Esophagus muscularis mucosa (tissue), 4 donors: ENCODE data around the gene TNFSF13. TPM values are rescaled to one million over a fixed set of nuclear protein-coding genes. Genes with fewer than 3 reads are reported as not detected.

Experiments used
- DNase-seq: peaks from one replicate; pipeline ENCODE4 v3.0.0-alpha.2; 2017; ENCODE audit errors: extremely low spot score
- H3K27ac ChIP-seq, 4 donors: fragments of 200-600 bp; sonication (generic); replicated peaks in 1 of 4; 1 replicate in 3 of 4; 2 replicates in 1 of 4; pipeline ENCODE4 v1.5.1; 2016 to 2019; ENCODE audit warnings: mild to moderate bottlenecking in 1 of 4
- H3K27me3 ChIP-seq, 4 donors: fragments of 200-600 bp; sonication (generic); one replicate each; pipeline versions ENCODE4 v1.5.1 to v1.6.0; 2016 to 2019
- H3K36me3 ChIP-seq, 4 donors: fragments of 200-600 bp; sonication (generic); one replicate each; pipeline ENCODE4 v1.5.1; 2016 to 2019
- H3K4me1 ChIP-seq, 4 donors: fragments of 200-600 bp; sonication (generic); one replicate each; pipeline ENCODE4 v1.5.1; 2016 to 2019
- H3K4me3 ChIP-seq, 4 donors: fragments of 200-600 bp; sonication (generic); 1 replicate in 2 of 4; 2 replicates in 2 of 4; pipeline ENCODE4 v1.5.1; 2016 to 2019; ENCODE audit warnings: mild to moderate bottlenecking in 4 of 4, moderate library complexity in 1 of 4
- H3K9me3 ChIP-seq, 4 donors: fragments of 200-600 bp; sonication (generic); 1 replicate in 3 of 4; 2 replicates in 1 of 4; pipeline ENCODE4 v1.5.1; 2016 to 2019
- CTCF ChIP-seq, 3 experiments: fragments of 200-600 bp in 2 of 3; fragments of 450-650 bp in 1 of 3; sonication (generic) in 2 of 3; IDR thresholded peaks; one replicate each; pipeline ENCODE4 v1.5.1; 2017 to 2019; ENCODE audit warnings: antibody characterized with exemption in 3 of 3, mild to moderate bottlenecking in 2 of 3, moderate library complexity in 1 of 3
- EP300 ChIP-seq: sonication (generic); formaldehyde crosslinking; IDR thresholded peaks from one replicate; pipeline ENCODE4 v1.6.1; 2017; ENCODE audit warnings: antibody characterized with exemption
- POLR2A ChIP-seq: fragments of 450-650 bp; IDR thresholded peaks from one replicate; pipeline ENCODE4 v1.6.1; 2017; ENCODE audit warnings: antibody characterized with exemption, moderate library complexity, mild to moderate bottlenecking, low read depth
- POLR2AphosphoS5 ChIP-seq, 2 donors: sonication (generic); formaldehyde crosslinking; IDR thresholded peaks; one replicate each; pipeline ENCODE4 v1.6.1; 2017; ENCODE audit warnings: antibody characterized with exemption in 2 of 2
- WGBS: methylation state at CpG from one replicate; pipeline ENCODE4 v1.1.5; 2018; 5-methylcytosine and 5-hydroxymethylcytosine counted together
- intact Hi-C: fragments of 100-400 bp; cut with DNase I; formaldehyde crosslinking; loops from one replicate; pipeline ENCODE4 v1.15.1; 2023
- total RNA-seq, 4 donors: library from RNA; depleted of rRNA; stranded (reverse); fragments of >200 nt; gene quantifications; one replicate each; pipeline versions ENCODE4 v1.1.0 to v1.2.1, GENCODE V29; 2016

The TNFSF13 gene
- total RNA-seq, 4 donors from 2014 or later: 13.4 to 25.8 (median 22.4) TPM

DNA sequence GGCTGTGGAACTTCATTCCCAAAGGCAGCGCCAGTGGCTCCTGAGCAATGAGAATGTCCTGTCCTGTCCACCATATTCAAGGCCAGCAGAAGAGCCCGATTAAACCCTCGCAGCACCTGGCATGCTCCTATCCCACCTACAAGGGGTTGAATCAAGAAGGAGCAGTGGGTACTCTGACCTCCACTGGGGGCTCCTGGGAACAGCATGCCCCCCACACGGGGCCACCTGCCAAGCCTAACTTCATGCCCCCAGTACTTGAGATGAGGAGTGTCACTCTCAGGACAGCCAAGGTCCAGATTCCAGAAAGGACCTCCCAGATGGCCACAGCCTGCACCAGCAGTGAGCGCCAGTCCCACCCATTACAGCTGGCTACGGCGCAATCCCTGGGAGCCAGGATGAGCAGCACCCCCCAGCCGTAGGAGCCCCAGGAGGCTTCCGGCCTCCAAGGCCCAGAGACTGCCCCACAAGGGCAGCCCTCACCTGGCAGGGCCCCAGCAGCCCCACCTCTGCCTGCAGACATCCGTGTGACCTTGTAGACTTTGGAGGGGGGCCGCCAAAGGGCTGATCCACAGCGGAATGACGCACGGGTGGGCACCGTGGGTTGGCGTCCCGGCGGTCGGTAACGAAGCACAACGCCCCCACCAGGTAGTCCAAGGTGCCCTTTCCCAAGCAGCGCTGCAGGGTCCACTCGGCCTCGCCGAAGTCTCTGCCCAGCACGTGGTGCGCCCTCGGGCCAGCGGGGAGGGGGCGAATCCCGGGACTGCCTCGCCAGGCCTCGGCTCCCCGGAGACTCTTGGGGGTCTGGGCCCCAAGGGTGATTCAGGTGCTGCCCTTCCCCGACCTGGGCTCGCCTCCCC is 24.1 kb downstream of the TNFSF13 start:
- peak overlapping the region; percentile 88 to 94 (median 90) for H3K27ac ChIP-seq
- peaks cover 46 to 94% (median 89%) of the 10 kb centered on the region in 4 donors for H3K4me1 ChIP-seq
- intact Hi-C loops: no loop called here
- H3K27me3 ChIP-seq: no peaks in the 10 kb centered on the region
- no peaks in the 10 kb centered on the region for H3K9me3 ChIP-seq
- no peak for DNase-seq
- peaks cover 11 to 33% (median 29%) of the 10 kb centered on the region in 4 donors for H3K36me3 ChIP-seq
- WGBS: 95% methylated on average over 21 of the region's 36 CpGs
- H3K4me3 ChIP-seq: peak overlapping the region; percentile 55 to 72 (median 66)
- TF ChIP-seq POLR2AphosphoS5 (IDR thresholded peaks at IDR 0.05) (no peak), CTCF (IDR thresholded peaks at IDR 0.05) (no peak), POLR2A (no peak), EP300 (no peak)

- WGBS: 6% methylated on average over 58 of the region's 69 CpGs
- no peaks in the 10 kb centered on the region for H3K9me3 ChIP-seq
- H3K4me3 ChIP-seq: peak within 1 kb of the TSS; percentile 55 to 72 (median 66)
- peaks cover 2 to 29% (median 24%) of the 10 kb centered on the region in 4 donors for H3K36me3 ChIP-seq
- peak within 1 kb of the TSS; percentile 88 to 94 (median 90) for H3K27ac ChIP-seq
- TF ChIP-seq EP300 (no peak), CTCF (IDR thresholded peaks at IDR 0.05) (peak in 1 of 3 experiments; percentile 32), POLR2AphosphoS5 (IDR thresholded peaks at IDR 0.05) (peak; percentile 76 to 94), POLR2A (peak; percentile 40)
- peak; percentile 99 for DNase-seq
- peaks cover 54 to 94% (median 90%) of the 10 kb centered on the region in 4 donors for H3K4me1 ChIP-seq
- H3K27me3 ChIP-seq: no peaks in the 10 kb centered on the region
- intact Hi-C loops: no loop called here
Observed at GRCh38 chr17:7583253-7584109, 24.9 kb downstream of the TNFSF13 start, which contains the start of gene MPDU1. Gene MPDU1 (plus strand): TSS chr17:7583852. CDS start chr17:7583863, 11 bp downstream.

DNA sequence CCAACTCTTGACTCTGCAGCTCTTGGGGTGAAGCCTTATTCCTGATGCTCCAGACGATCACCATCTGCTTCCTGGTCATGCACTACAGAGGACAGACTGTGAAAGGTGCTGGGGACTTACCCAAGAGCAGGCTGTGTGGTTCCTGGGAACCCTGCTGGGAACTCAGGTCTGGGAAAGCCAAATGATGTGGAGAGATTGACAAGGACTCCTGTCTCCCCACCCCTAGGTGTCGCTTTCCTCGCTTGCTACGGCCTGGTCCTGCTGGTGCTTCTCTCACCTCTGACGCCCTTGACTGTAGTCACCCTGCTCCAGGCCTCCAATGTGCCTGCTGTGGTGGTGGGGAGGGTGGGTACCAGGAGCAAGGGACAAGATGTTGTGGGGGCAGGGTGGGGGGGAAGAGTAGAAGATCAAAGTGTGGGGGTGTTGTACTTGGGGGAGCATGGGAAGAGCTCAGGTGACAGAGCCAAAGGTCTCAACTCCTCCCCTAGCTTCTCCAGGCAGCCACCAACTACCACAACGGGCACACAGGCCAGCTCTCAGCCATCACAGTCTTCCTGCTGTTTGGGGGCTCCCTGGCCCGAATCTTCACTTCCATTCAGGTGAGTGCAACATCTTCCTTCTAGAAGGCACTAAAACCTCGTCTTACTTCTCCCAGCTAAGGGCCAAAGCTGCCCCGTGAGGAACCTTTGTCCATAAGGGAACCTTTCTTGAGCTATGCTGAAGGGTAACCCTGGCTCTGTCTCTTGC is 28.3 kb downstream of the TNFSF13 start:
- TF ChIP-seq POLR2A (no peak), CTCF (IDR thresholded peaks at IDR 0.05) (peak in 1 of 3 experiments; percentile 17), EP300 (no peak)
- DNase-seq: no peak
- Histone ChIP-seq H3K27ac (peak overlapping the region; percentile 78 to 86 (median 83)), H3K4me3 (no peak overlapping the region), H3K9me3 (no peaks in the 10 kb centered on the region), H3K4me1 (peaks cover 51 to 81% (median 76%) of the 10 kb centered on the region in 4 donors), H3K27me3 (no peaks in the 10 kb centered on the region), H3K36me3 (peaks cover 8 to 29% (median 27%) of the 10 kb centered on the region in 4 donors)
- 68% methylated on average over 9 of the region's 9 CpGs for WGBS
- intact Hi-C loops: no loop called here

DNA sequence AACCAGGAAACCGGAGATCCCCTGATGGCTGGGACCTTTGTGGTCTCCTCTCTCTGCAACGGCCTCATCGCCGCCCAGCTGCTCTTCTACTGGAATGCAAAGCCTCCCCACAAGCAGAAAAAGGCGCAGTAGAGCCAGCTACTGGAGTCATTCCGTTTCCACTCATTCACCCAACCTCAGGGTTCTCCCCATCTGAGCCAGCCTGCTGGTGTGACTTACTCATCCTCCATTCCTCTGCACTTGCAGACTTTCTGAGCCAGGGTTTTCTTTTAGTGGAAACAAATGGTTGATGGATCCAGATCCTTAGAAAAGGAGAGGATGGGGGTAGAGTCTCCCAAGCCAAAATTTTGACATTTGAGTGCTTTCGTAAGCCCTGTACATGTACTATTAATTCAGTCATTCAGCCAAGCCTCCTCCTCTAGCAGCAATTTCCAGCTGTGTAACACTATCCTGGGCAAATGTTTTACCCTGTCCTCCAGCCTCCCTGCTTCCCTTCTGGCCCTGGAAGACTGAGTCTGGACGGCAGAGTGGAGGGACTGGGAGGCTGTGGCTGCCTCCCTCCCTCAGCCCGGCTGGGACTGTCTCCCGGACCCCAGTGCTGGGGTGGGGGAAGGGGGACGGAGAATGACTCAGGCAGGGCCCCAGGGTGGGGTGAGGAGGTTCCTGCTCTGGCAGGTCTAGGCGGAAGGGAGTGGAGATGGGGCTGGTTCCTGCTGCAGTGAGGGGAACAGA is 29.0 kb downstream of the TNFSF13 start:
- Histone ChIP-seq H3K9me3 (no peaks in the 10 kb centered on the region), H3K4me3 (peak overlapping the region in 3 of 4 donors; percentile 61 to 64 (median 63)), H3K4me1 (peaks cover 44 to 74% (median 68%) of the 10 kb centered on the region in 4 donors), H3K27ac (peak overlapping the region; percentile 78 to 86 (median 83)), H3K36me3 (peaks cover 15 to 36% (median 34%) of the 10 kb centered on the region in 4 donors), H3K27me3 (no peaks in the 10 kb centered on the region)
- DNase-seq: no peak
- WGBS: 68% methylated on average over 10 of the region's 12 CpGs
- TF ChIP-seq EP300 (no peak), POLR2AphosphoS5 (IDR thresholded peaks at IDR 0.05) (peak in 1 of 2 donors; percentile 12)
- intact Hi-C loops: loop anchor here (2.0 kb wide), 1 partner anchor 73 kb away; no protein-coding TSS in a partner anchor
